GM21381 (cell line): ENCODE measurements around the gene LCN6.
"Not testable (repeated sequence)": the region's sequence is repeated elsewhere in the genome, so short reads cannot be mapped to it uniquely, and the experiment has no call there.

ENCODE experiments used
- ATAC-seq: cut with Tn5 transposase; IDR thresholded peaks from one replicate; pipeline ENCODE4 v1.9.1; 2021; ENCODE audit warnings: mild to moderate bottlenecking, moderate library complexity; ENCODE audit not compliant: unreplicated experiment

Gene LCN6

DNA sequence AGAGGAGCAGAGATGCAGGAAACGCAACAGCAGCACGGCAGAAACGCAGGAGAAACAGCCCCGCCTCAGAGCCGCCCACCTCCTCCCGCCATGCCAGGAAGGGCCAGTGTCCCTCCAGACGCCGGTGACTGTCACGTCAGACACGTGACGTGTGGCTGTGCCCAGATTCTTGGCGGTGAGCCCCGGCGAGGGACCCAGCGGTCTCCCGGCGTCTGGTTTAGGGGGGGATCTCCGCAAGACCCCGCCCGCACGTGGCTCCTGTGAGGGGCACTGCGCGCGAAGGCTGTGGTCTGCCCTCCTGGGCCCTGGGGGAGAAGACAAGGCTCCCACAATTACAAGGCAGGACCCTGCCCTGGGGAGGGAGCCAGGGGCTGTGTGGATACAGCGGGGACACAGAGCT lies 12.1 kb upstream of the LCN6 start:
- ATAC-seq: no peak

DNA sequence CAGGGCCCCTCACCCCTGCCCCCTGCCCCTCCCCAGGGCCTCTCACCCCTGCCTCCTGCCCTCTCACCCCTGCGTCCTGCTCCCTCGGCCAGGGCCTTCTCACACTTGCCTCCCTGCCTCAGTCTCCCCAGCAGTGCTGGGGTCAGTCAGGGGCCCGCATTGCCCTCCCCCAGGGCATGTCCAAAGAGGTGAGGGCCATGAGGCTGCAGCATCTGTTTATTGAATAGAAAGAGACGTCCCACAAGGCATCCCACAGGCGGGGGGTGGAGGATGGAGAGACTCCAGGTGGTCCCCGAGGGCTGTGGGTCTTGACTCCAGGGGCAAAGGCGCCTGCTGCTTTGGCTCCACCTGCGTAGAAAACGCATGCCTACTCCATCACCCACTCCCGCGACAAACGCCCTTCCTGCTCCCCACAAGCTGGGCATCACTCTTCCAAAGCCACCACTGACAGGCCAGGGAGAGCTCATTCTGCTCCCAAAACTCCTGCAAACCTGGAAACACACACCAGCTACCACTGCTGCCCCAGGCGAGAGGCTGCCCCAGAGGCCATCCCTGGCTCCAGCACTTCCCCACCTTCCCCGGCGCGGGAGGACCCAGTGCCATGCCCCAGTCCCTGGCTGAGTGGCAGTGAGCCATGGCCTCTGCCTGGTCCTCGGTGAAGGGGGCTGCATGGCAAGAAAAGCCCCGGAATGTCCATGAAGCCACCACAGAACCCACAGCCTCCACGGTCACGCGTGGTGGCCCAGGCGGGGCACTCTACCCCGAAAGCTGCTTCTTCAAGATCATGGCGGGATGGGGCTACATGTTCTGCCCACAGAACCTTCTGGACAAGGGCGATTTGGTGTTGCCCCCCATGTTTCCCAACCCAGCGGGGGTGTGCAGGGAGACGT lies 11.4 kb upstream of the LCN6 start:
- no peak for ATAC-seq

DNA sequence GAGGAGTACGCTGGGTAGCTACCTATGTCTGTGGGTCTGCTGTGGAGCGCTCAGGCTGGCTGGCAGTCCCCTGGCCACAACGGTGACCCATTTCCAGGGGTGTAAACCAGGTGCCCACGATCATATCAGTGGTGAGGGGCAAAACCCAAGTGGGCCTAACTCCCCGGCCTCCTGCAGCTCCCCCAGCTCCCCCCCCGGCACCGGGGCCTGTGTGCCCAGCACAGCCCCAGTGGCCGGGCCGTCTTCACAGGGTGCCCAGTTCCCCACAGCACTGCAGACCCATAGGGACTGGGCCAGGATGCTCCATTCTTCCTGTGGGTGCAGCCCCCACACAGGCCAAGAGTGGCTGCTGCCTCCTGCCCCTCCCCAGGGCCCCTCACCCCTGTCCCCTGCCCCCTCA lies 10.7 kb upstream of the LCN6 start:
- no peak for ATAC-seq

GRCh38 chr9:136757751-136758140 lies 9.4 kb upstream of the LCN6 start:
- ATAC-seq: no peak

DNA sequence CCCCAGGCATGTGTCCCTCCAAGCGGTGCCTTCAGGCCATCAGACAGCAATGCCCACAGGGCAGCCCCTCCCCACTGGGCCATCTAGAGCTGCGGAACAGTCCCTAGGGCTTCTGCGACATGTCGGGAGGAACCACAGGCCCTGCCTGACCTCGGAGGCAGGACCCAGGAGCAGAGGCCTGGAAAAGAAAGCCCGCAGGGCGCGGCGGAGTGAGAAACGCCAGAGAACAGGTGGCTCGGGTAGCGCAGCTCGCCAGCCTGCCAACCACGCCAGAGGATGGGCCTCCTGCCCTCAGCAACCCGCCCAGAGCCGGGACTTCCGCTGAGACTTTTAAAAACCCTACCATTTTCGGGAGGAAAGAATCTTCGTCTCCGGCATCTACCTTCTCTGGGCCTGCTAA lies 9.0 kb upstream of the LCN6 start:
- ATAC-seq: no peak

- ATAC-seq: no peak
These were observed 8.5 kb upstream of the LCN6 start for GRCh38 chr9:136756836-136757235.

DNA sequence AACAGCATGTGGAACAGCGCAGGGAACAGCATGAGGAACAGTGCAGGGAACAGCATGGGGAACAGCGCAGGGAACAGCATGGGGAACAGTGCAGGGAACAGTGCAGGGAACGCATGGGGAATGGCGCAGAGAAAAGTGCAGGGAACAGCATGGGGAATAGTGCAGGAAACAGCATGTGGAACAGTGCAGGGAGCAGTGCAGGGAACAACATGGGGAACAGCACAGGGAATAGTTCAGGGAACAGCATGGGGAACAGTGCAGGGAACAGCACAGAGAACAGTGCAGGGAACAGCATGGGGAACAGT lies 7.8 kb upstream of the LCN6 start:
- no peak for ATAC-seq

DNA sequence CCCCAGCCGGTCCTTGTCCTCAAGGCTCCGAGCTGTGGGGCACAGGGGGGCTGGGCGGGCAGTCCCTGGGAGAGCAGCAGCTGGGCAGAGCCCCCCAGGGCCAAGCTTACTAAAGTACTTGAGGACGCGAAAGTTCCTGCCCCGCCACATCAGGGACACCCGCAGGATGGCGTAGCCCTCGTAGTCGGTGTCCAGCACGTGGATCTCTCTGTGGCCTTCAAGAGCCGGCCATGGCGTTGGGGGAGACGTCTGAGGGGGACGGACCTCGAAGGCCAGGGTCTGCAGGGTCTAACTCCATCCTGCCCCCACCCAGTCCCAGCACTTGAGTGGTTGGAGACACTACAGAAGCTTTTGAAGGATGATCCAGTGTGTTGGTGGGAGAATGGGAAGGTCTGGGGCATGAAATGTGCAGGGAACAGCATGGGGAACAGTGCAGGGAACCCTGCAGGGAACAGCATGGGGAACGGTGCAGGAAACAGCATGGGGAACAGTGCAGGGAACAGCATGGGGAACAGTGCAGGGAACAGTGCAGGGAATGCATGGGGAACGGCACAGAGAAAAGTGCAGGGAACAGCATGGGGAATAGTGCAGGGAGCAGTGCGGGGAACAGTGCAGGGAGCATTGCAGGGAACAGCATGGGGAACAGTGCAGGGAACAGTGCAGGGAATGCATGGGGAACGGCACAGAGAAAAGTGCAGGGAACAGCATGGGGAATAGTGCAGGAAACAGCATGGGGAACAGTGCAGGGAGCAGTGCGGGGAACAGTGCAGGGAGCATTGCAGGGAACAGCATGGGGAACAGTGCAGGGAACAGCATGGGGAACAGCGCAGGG lies 7.2 kb upstream of the LCN6 start:
- ATAC-seq: not testable (repeated sequence)

- ATAC-seq: no peak
These were observed 6.4 kb upstream of the LCN6 start for GRCh38 chr9:136754626-136755301.

DNA sequence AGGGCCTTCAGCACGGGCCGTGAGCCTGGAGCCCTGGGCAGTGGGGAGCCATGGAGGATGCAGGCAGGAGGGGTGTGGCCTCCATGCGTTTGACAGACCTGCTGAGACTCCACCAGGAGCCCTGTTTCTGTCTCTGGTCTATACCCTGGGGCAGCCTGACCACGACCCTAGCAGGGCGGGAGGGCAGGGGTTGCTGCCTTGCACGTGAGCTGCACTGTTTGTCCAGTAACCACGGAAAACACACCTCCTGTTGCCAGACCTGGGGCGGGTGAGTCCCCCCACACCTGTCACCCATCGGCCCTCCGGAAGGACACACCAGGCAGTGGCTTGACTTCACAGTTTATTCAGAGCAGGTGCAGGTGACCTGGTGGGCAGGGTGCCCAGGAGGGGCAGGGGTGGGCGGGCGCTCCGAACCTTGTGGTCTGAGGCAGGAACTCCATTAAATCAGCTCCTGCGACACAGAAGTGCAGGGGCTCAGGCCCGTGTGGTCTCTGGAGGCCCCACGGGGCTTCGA lies 5.8 kb upstream of the LCN6 start:
- ATAC-seq: no peak

GRCh38 chr9:136753371-136754058 lies 5.2 kb upstream of the LCN6 start:
- ATAC-seq: no peak

DNA sequence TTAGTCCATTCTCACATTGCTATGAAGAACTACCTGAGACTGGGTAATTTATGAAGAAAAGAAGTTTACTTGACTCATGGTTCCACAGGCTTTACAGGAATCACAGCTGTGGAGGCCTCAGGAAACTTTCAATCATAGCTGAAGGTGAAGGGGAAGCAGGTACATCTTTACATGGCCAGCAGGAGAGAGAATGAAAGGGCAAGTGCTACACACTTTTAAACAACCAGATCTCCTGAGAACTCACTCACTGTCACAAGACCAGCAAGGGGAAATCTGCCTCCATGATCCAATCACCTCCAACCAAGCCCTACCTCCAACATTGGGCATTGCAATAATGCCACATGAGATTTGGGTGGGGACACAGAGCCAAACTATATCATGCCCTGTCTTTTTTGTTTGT lies 3.5 kb upstream of the LCN6 start:
- no peak for ATAC-seq

- no peak for ATAC-seq
These were observed 2.9 kb upstream of the LCN6 start for GRCh38 chr9:136751244-136751643.

- no peak for ATAC-seq
These were observed 2.2 kb upstream of the LCN6 start for GRCh38 chr9:136750526-136750925.

DNA sequence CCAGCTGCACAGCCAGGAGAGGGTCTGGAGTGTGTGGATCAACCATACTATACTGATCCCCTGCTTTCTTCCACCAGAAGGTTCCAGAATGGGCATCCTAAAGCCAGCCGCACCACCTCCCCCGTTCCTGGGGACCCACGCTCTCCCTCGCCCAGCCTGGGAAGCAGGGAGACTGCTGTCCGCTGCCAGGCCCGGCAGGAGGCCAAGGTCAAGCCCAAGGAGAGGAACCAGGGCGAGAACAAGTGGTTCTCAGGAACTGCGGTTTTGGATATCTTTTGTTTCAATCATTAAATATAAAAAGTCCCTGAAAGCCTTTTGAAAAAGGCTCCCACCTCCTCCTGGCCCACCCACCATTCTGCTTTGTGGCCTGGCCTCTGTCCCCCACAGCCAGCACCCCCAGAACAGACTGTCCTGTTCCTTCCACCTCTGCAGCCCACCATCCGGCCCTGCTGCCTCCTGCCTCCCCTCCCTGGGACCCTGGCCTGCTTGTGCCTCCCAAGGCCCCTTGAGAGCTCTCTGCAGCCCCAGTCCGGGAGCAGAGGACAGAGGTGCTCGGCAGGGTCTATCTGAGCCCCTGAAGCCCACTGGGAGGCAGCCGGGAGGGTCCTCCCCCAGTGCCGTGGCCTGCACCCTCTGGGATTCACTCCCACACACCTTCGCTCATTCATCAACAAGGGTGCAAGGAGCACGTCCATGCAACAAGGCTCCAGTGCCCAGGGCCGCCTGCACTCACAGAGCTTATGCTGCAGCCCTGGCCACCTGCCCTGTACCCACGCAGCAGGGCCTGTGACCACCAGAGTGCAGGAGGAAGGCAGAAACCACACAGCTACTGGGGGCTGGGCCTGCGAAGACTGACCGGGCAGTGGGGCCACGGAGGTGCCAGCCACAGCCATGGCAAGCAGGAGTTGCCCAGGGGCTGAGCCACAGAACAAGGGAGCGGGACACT lies 614 bp upstream of the LCN6 start:
- no peak for ATAC-seq

DNA sequence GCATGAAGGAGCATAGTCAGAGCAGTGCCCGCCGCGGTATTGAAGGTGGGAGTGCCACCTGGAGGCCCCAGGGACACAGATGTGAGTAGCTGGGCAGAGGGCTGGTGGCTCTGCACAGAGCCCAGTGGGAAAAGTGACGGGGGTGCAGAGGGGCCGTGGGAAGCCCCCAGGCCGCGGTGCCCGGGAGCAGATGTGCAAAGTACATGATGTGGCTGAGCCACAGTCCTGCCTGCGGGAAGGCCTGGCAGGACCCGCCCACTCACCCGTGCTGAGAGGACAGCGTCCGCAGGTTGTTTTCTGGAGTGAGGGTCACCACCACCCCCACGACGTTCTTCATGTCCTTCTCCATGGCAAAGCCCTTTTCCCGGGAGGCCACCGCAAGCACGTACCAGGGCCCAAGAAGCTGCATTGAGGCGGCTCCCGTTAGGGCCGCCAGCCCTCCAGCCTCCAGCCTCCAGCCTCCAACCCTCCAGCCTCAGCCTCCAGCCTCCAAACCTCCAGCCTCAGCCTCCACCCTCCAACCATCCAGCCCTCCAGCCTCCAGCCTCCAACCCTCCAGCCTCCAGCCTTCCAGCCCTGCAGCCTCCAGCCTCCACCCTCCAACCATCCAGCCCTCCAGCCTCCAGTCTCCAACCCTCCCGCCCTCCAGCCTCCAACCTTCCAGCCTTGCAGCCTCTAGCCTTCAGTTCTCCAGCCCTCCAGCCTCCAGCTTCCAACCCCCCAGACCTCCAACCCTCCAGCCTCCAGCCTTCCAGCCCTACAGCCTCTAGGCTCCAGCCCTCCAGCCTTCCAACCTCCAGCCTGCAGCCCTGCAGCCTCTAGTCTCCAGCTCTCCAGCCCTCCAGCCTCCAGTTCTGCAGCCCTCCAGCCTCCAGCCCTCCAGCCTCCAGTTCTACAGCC lies 914 bp downstream of the LCN6 start:
- no peak for ATAC-seq

DNA sequence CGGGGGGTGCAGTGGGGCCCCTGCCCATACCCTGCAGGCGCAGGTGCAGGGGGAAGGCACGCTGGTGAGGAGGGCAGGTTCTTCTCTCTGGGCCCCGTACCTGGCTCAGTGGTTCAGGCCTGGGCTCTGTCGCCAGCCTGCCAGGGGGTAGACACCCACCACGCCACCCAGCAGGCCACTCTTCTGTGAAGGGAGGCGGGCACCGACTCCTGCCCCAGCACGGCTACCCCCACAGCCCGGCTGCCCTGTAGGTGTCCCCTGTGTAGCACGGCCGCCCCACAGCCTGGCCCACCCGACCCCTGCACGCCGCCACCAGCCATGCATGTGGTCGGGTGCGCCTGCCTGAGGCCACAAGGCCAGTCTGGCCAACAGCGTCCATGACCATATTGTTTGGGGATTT lies 1.7 kb downstream of the LCN6 start:
- no peak for ATAC-seq

- ATAC-seq: no peak
These were observed 2.2 kb downstream of the LCN6 start for GRCh38 chr9:136746155-136746490.
